Hematopoietic multipotent progenitor cell treated with erythropoietin and hydrocortisone succinate and interleukin-3 and kit ligand, for 8 days (in vitro differentiated cells): ENCODE measurements around the gene TMEM150B.
A peak's percentile ranks its signal among the peaks of the same experiment; 100 is the strongest.

Source experiments
- DNase-seq: peaks from one replicate; pipeline ENCODE4 v3.0.0-alpha.2; 2015

The TMEM150B gene

GRCh38 chr19:55354698-55355212 lies 29.6 kb upstream of the TMEM150B start, which contains the start of gene COX6B2:
TSS of gene COX6B2 (minus strand) at chr19:55354719. CDS start at chr19:55354521, 198 bp downstream.
- DNase-seq = no peak

GRCh38 chr19:55353803-55354697 lies 28.9 kb upstream of the TMEM150B start:
- DNase-seq = peak; percentile 59

DNA sequence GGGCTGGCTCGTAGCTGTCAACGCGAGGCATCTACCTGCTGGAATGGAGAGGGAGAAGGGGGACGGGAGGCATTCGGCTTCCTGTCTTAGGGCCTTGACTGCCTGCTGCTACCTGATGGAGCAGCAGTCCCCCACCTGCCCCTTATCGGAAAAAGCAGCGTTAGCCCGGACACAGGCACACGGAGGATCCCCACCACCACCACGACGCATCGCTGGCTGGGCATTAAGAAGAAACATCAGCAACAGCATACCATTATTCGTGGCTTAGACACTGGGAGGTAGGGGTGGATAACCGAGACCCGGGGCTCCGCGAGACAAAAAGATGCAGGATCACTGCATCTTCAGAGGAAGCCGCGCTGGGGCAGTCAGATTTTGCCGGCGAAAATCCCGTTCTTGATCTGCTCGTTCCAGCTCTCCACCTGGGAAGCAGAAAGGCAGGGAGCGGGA lies 28.2 kb upstream of the TMEM150B start:
- DNase-seq = no peak

- DNase-seq = no peak
Observed at GRCh38 chr19:55352549-55353145, 27.5 kb upstream of the TMEM150B start.

DNA sequence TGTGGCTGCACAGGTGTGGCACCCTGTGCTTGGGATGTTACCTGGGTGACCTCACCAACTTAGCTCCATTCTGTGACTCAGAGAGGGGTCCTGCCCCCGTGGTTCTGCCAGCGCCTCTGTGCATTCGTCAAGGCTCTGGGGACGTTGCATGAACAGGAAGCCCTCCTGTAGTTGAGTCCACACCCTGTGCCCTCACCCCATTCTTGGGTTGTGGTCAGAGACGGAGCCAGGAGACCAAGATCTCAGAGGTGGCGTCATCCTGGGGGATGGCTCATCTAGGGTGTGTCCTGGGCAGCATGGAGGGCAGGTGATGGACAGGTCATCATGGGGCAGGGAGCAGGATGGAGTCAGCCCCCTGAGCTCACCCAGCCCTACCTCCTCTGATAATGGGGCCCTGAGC lies 26.9 kb upstream of the TMEM150B start:
- DNase-seq = no peak

- DNase-seq = no peak
Observed at GRCh38 chr19:55350620-55351315, 25.6 kb upstream of the TMEM150B start.

DNA sequence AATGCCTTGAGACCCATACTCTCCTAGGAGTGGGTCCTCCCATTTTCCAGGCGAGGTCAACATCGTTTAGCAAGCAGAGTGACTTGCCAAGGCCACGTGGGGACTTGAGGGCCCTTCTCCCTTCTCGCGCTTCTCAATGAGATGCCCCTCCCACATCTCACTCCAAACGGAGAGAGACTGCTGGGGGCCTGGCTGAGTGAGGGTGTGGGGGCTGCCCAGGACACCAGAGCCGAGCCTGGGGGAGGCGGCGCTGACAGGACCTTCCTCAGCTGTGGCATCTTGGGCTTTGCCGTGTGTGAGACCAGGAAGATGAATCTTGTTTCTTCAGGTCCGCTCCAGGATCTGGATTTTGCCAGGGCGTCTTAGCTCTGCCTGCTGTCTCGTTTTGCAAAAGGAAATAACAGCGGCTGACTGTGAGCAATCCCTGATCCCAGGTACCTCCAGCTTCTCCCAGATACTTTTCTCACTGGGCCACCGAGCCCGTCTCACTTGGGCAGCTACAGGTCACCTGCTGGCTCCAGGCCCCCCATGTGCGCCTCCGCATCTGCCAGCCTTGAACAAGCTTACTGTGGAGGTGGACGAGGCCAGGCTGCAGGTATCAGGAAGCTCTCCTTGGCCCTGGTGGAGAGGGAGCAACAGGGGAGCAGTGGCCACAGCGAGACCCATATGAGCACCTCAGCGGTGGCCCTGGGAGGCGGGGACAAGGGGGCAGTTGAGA lies 23.3 kb upstream of the TMEM150B start:
- no peak for DNase-seq

DNA sequence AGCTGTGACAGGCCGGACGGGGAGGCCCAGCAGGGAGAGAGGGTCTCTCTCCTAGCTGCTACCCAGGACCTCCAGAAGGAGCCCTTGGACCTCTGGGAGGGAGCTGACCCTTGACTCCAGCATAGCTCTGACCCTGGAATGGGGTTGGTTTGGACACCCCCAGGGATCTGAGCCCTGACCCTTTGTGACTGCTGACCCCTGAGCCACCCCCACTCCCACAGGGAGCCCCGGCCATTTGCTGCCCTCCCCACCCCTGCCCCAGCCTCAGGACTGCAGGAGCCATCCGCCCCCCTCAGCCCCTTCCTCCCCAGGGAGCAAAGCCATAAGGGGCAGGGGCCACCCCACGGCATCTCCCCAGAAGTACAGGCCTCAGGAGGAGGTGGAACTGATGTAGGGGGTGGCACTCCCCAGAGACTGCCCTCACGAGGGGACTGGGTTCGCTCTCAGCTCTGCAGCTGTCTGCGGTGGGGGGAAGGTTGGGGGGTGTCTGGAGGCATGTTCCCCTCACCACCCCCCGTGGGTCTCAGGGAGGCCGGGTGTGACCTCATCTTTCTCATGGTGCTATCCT lies 22.4 kb upstream of the TMEM150B start:
- no peak for DNase-seq

- DNase-seq = no peak
Observed at GRCh38 chr19:55346725-55347441, 21.7 kb upstream of the TMEM150B start.

GRCh38 chr19:55345818-55346724 lies 20.9 kb upstream of the TMEM150B start:
- DNase-seq = peak; percentile 79

- no peak for DNase-seq
Observed at GRCh38 chr19:55345101-55345817, 20.1 kb upstream of the TMEM150B start.

DNA sequence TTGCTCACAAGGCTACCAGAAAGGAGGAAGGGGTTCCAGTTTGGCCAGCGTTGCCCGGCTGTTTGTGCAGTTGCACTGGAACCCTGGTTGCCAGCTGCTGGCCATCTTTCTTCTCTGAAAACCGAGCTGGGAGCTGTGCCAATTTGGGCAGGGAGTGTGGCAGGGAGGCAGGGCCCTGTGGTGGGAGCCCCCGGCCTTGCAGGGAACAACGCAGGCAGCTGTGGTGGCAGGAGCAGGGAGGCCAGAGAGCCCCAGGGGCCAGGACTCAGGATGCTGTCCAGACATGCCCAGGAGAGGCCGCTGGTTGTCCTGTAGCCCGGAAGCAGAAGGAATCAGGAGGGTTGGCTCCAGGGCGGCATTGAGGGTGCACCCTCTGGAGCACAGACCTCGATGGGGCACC lies 19.3 kb upstream of the TMEM150B start:
- peak; percentile 53 for DNase-seq

GRCh38 chr19:55341595-55342531 lies 16.7 kb upstream of the TMEM150B start:
- DNase-seq = no peak

- DNase-seq = peak; percentile 78
Observed at GRCh38 chr19:55341171-55341588, 16.0 kb upstream of the TMEM150B start.

DNA sequence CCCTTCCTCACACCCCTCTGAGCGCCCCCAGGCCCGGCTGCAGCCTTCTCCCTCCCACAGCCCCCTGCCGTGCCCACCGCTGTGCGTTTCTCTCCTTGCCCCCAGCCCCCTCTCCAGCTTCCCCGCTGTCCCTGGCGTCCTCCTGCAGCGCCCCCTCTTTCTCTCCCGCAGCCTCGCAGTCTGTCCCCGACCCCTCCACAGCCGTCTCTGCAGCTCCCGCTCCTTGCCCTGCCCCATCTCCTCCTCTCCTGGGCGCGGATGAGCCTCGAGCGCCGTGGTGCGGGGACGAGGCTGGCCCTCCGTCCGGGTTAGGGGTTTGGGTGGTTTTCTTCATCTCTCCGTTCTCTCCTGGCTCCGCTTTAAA lies 15.6 kb upstream of the TMEM150B start:
- DNase-seq = peak; percentile 23

- peak; percentile 37 for DNase-seq
Observed at GRCh38 chr19:55339889-55340783, 15.0 kb upstream of the TMEM150B start.

- DNase-seq = peak; percentile 100
Observed at GRCh38 chr19:55339105-55339888, 14.2 kb upstream of the TMEM150B start, which contains the start of gene KMT5C. TSS of gene KMT5C (plus strand) at chr19:55339876. CDS start at chr19:55341937, 2,061 bp downstream.
